Naive B cell (primary cell): ENCODE data around the gene VPS18. TPM values are rescaled to one million over a fixed set of nuclear protein-coding genes. Genes with fewer than 3 reads are reported as not detected.

Experiments used
- ATAC-seq, 2 donors: fragments of 150-1000 bp; cut with Tn5 transposase; 2 replicates each; pipeline ENCODE4 v1.10.0; 2021; ENCODE audit warnings: low read depth in 2 of 2, mild to moderate bottlenecking in 2 of 2, moderate library complexity in 2 of 2
- DNase-seq: peaks from one replicate; pipeline ENCODE4 v3.0.0; 2022
- H3K27ac Mint-ChIP-seq, 6 donors: one replicate each; pipeline ENCODE4 v1.8.0; 2020 to 2022; ENCODE audit warnings: mild to moderate bottlenecking in 6 of 6, mixed read lengths in 6 of 6, moderate library complexity in 5 of 6, inconsistent platforms in 2 of 6
- H3K27me3 Mint-ChIP-seq, 3 donors: one replicate each; pipeline ENCODE4 v1.8.0; 2021 to 2022; ENCODE audit warnings: mixed read lengths in 3 of 3, mild to moderate bottlenecking in 1 of 3
- H3K36me3 Mint-ChIP-seq, 2 donors: one replicate each; pipeline ENCODE4 v1.8.0; 2020 to 2022; ENCODE audit warnings: mixed read lengths in 2 of 2, inconsistent platforms in 1 of 2, mild to moderate bottlenecking in 1 of 2
- H3K4me1 Mint-ChIP-seq, 3 donors: one replicate each; pipeline ENCODE4 v1.8.0; 2020 to 2022; ENCODE audit warnings: mixed read lengths in 3 of 3, inconsistent platforms in 1 of 3, mild to moderate bottlenecking in 1 of 3, moderate library complexity in 1 of 3
- H3K4me3 Mint-ChIP-seq, 8 donors: one replicate each; pipeline ENCODE4 v1.8.0; 2020 to 2022; ENCODE audit warnings: mild to moderate bottlenecking in 8 of 8, mixed read lengths in 8 of 8, moderate library complexity in 8 of 8, inconsistent platforms in 2 of 8
- H3K9me3 Mint-ChIP-seq, 7 donors: one replicate each; pipeline ENCODE4 v1.8.0; 2020 to 2022; ENCODE audit warnings: mixed read lengths in 7 of 7, mild to moderate bottlenecking in 5 of 7, inconsistent platforms in 2 of 7, moderate library complexity in 1 of 7
- polyA plus RNA-seq, 6 donors: library from polyadenylated mRNA; unstranded; fragments of 300-500 nt; fragmentation: Illumina TruSeq; gene quantifications; one replicate each; pipeline ENCODE4 v1.2.3, GENCODE V29; 2021; ENCODE audit warnings: low read depth in 6 of 6

Gene VPS18
- polyA plus RNA-seq, 6 donors from 2014 or later, result 21.2 to 33.6 (median 23.5) TPM

GRCh38 chr15:40899536-40900207 lies 5.4 kb downstream of the VPS18 start:
- H3K4me3 Mint-ChIP-seq, result no peak overlapping the region
- no peak for DNase-seq
- peak overlapping the region in 1 of 6 donors; percentile 54 for H3K27ac Mint-ChIP-seq
- H3K9me3 Mint-ChIP-seq, result no peaks in the 10 kb centered on the region
- H3K27me3 Mint-ChIP-seq, result no peaks in the 10 kb centered on the region
- peaks cover 0 to 3% of the 10 kb centered on the region in 2 donors for H3K36me3 Mint-ChIP-seq
- no peak for ATAC-seq
- peaks cover 41 to 48% (median 41%) of the 10 kb centered on the region in 3 donors for H3K4me1 Mint-ChIP-seq

- H3K4me3 Mint-ChIP-seq, result peak overlapping the region in 1 of 8 donors; percentile 54
- no peak for DNase-seq
- no peaks in the 10 kb centered on the region for H3K9me3 Mint-ChIP-seq
- H3K4me1 Mint-ChIP-seq, result peaks cover 38 to 49% (median 39%) of the 10 kb centered on the region in 3 donors
- peak overlapping the region in 3 of 6 donors; percentile 75 to 92 (median 91) for H3K27ac Mint-ChIP-seq
- H3K27me3 Mint-ChIP-seq, result no peaks in the 10 kb centered on the region
- H3K36me3 Mint-ChIP-seq, result peaks cover 0 to 3% of the 10 kb centered on the region in 2 donors
- ATAC-seq, result no peak
Measured at GRCh38 chr15:40900256-40901052, 6.2 kb downstream of the VPS18 start.

- H3K4me3 Mint-ChIP-seq, result no peak overlapping the region
- H3K9me3 Mint-ChIP-seq, result no peaks in the 10 kb centered on the region
- ATAC-seq, result no peak
- H3K4me1 Mint-ChIP-seq, result peaks cover 40 to 49% (median 44%) of the 10 kb centered on the region in 3 donors
- peak overlapping the region in 4 of 6 donors; percentile 75 to 92 (median 86) for H3K27ac Mint-ChIP-seq
- peaks cover 0 to 3% of the 10 kb centered on the region in 2 donors for H3K36me3 Mint-ChIP-seq
- no peak for DNase-seq
- H3K27me3 Mint-ChIP-seq, result no peaks in the 10 kb centered on the region
Measured at GRCh38 chr15:40901053-40901443, 6.8 kb downstream of the VPS18 start.

- H3K4me1 Mint-ChIP-seq, result peaks cover 41 to 58% (median 54%) of the 10 kb centered on the region in 3 donors
- peaks cover 0 to 3% of the 10 kb centered on the region in 2 donors for H3K36me3 Mint-ChIP-seq
- no peaks in the 10 kb centered on the region for H3K9me3 Mint-ChIP-seq
- H3K27ac Mint-ChIP-seq, result peak overlapping the region in 4 of 6 donors; percentile 51 to 96 (median 85)
- no peaks in the 10 kb centered on the region for H3K27me3 Mint-ChIP-seq
- ATAC-seq (no peak), DNase-seq (peak; percentile 43)
- peak overlapping the region in 7 of 8 donors; percentile 21 to 86 (median 59) for H3K4me3 Mint-ChIP-seq
Measured at GRCh38 chr15:40902605-40903561, 8.6 kb downstream of the VPS18 start.

GRCh38 chr15:40904552-40905201 lies 10.4 kb downstream of the VPS18 start:
- Mint-ChIP-seq H3K36me3 (peaks cover 0 to 3% of the 10 kb centered on the region in 2 donors), H3K9me3 (no peaks in the 10 kb centered on the region), H3K27ac (peak overlapping the region in 5 of 6 donors; percentile 41 to 96 (median 96)), H3K4me1 (peaks cover 41 to 63% (median 57%) of the 10 kb centered on the region in 3 donors), H3K4me3 (peak overlapping the region in 3 of 8 donors; percentile 30 to 86 (median 34)), H3K27me3 (no peaks in the 10 kb centered on the region)
- DNase-seq (no peak), ATAC-seq (no peak)

- DNase-seq, result peak; percentile 94
- H3K27me3 Mint-ChIP-seq, result no peaks in the 10 kb centered on the region
- H3K4me3 Mint-ChIP-seq, result peak overlapping the region; percentile 85 to 95 (median 90)
- peak; percentile 77 to 82 for ATAC-seq
- H3K36me3 Mint-ChIP-seq, result peaks cover 0 to 3% of the 10 kb centered on the region in 2 donors
- H3K27ac Mint-ChIP-seq, result peak overlapping the region; percentile 94 to 98 (median 96)
- peaks cover 38 to 62% (median 52%) of the 10 kb centered on the region in 3 donors for H3K4me1 Mint-ChIP-seq
- no peaks in the 10 kb centered on the region for H3K9me3 Mint-ChIP-seq
Measured at GRCh38 chr15:40906091-40906990, 12.1 kb downstream of the VPS18 start.

GRCh38 chr15:40906991-40907802 lies 12.9 kb downstream of the VPS18 start:
- H3K4me1 Mint-ChIP-seq, result peaks cover 37 to 61% (median 52%) of the 10 kb centered on the region in 3 donors
- H3K27ac Mint-ChIP-seq, result peak overlapping the region; percentile 87 to 98 (median 96)

GRCh38 chr15:40908095-40908494 lies 13.8 kb downstream of the VPS18 start:
- peak overlapping the region; percentile 62 to 95 (median 88) for H3K4me3 Mint-ChIP-seq
- H3K4me1 Mint-ChIP-seq, result peaks cover 29 to 52% (median 44%) of the 10 kb centered on the region in 3 donors
- ATAC-seq (no peak), DNase-seq (no peak)
- H3K9me3 Mint-ChIP-seq, result no peaks in the 10 kb centered on the region
- H3K27ac Mint-ChIP-seq, result peak overlapping the region in 4 of 6 donors; percentile 30 to 96 (median 94)
- peaks cover 0 to 3% of the 10 kb centered on the region in 2 donors for H3K36me3 Mint-ChIP-seq
- no peaks in the 10 kb centered on the region for H3K27me3 Mint-ChIP-seq

More at GRCh38 chr15:40906991-40907802, 12.9 kb downstream of the VPS18 start:
- DNase-seq (peak; percentile 61), ATAC-seq (peak; percentile 26 to 31)
- Mint-ChIP-seq H3K9me3 (no peaks in the 10 kb centered on the region), H3K27me3 (no peaks in the 10 kb centered on the region), H3K36me3 (peaks cover 0 to 3% of the 10 kb centered on the region in 2 donors), H3K4me3 (peak overlapping the region; percentile 85 to 95 (median 90))

- H3K36me3 Mint-ChIP-seq, result no peaks in the 10 kb centered on the region
- H3K9me3 Mint-ChIP-seq, result no peaks in the 10 kb centered on the region
- H3K27me3 Mint-ChIP-seq, result no peaks in the 10 kb centered on the region
- peaks cover 13 to 34% (median 30%) of the 10 kb centered on the region in 3 donors for H3K4me1 Mint-ChIP-seq
- ATAC-seq (no peak), DNase-seq (no peak)
- peak overlapping the region in 3 of 8 donors; percentile 5 to 87 (median 59) for H3K4me3 Mint-ChIP-seq
- peak overlapping the region in 3 of 6 donors; percentile 44 to 96 (median 62) for H3K27ac Mint-ChIP-seq
Measured at GRCh38 chr15:40909662-40910630, 15.7 kb downstream of the VPS18 start.

- Mint-ChIP-seq H3K4me3 (peak overlapping the region in 1 of 8 donors; percentile 53), H3K9me3 (no peaks in the 10 kb centered on the region), H3K4me1 (peaks cover 6 to 24% (median 18%) of the 10 kb centered on the region in 3 donors), H3K36me3 (no peaks in the 10 kb centered on the region), H3K27ac (no peak overlapping the region), H3K27me3 (no peaks in the 10 kb centered on the region)
- DNase-seq (no peak), ATAC-seq (no peak)
Measured at GRCh38 chr15:40911141-40911540, 16.9 kb downstream of the VPS18 start.
